Measurements from ENCODE around the gene AK4. TPM values are rescaled to one million over a fixed set of nuclear protein-coding genes. Genes with fewer than 3 reads are reported as not detected.
"Not testable (repeated sequence)": the region's sequence is repeated elsewhere in the genome, so short reads cannot be mapped to it uniquely, and the experiment has no call there.

The AK4 gene
- total RNA-seq, 1 experiment from 2014 or later = 5.5 TPM

- no peak for DNase-seq (ENCODE audit: low spot score)
- no peak overlapping the region for H3K27ac ChIP-seq (ENCODE audit: low read depth, low read length, poor library complexity, severe bottlenecking)
- intact Hi-C loops (cut with micrococcal nuclease; ENCODE audit: unreplicated experiment) = no loop called here
- ChIA-PET POLR2A (ENCODE audit: low non-redundant PET) (no interaction called here), CTCF (no interaction called here)
- no peak for TF ChIP-seq CTCF (conservative IDR thresholded peaks at IDR 0.05; ENCODE audit: low read depth, low read length)
- TF ChIP-seq EZH2 (IDR thresholded peaks at IDR 0.05; ENCODE audit: borderline replicate concordance, low read depth, low read length, poor library complexity, severe bottlenecking) = no peak
- H3K4me3 ChIP-seq (ENCODE audit: low read depth, low read length, poor library complexity, severe bottlenecking) = no peak overlapping the region
- no peaks in the 10 kb centered on the region for H3K4me1 ChIP-seq (ENCODE audit: insufficient read depth, low read length, poor library complexity, severe bottlenecking)
- H3K27me3 ChIP-seq (replicated peaks; ENCODE audit: insufficient read depth, low read depth, low read length, poor library complexity) = no peaks in the 10 kb centered on the region
- no peaks in the 10 kb centered on the region for H3K36me3 ChIP-seq (ENCODE audit: insufficient read depth, low read length, poor library complexity, severe bottlenecking)
- BruUV-seq (replicated peaks) = no TSS peak
- H3K9me3 ChIP-seq (ENCODE audit: low read depth, low read length, poor library complexity, severe bottlenecking) = no peaks in the 10 kb centered on the region
Observed at GRCh38 chr1:65159801-65160523, 12.0 kb downstream of the AK4 start.

GRCh38 chr1:65163201-65163805 lies 15.3 kb downstream of the AK4 start:
- ChIA-PET CTCF (no interaction called here), POLR2A (ENCODE audit: low non-redundant PET) (no interaction called here)
- intact Hi-C loops (cut with micrococcal nuclease; ENCODE audit: unreplicated experiment) = no loop called here
- no peaks in the 10 kb centered on the region for H3K36me3 ChIP-seq (ENCODE audit: insufficient read depth, low read length, poor library complexity, severe bottlenecking)
- H3K4me1 ChIP-seq (ENCODE audit: insufficient read depth, low read length, poor library complexity, severe bottlenecking) = no peaks in the 10 kb centered on the region
- H3K9me3 ChIP-seq (ENCODE audit: low read depth, low read length, poor library complexity, severe bottlenecking) = no peaks in the 10 kb centered on the region
- no peak for TF ChIP-seq EZH2 (IDR thresholded peaks at IDR 0.05; ENCODE audit: borderline replicate concordance, low read depth, low read length, poor library complexity, severe bottlenecking)
- TF ChIP-seq CTCF (conservative IDR thresholded peaks at IDR 0.05; ENCODE audit: low read depth, low read length) = no peak
- H3K4me3 ChIP-seq (ENCODE audit: low read depth, low read length, poor library complexity, severe bottlenecking) = no peak overlapping the region
- H3K27ac ChIP-seq (ENCODE audit: low read depth, low read length, poor library complexity, severe bottlenecking) = no peak overlapping the region
- no TSS peak for BruUV-seq (replicated peaks)
- H3K27me3 ChIP-seq (replicated peaks; ENCODE audit: insufficient read depth, low read depth, low read length, poor library complexity) = no peaks in the 10 kb centered on the region
- DNase-seq (ENCODE audit: low spot score) = no peak

- H3K4me1 ChIP-seq (ENCODE audit: insufficient read depth, low read length, poor library complexity, severe bottlenecking); H3K9me3 ChIP-seq (ENCODE audit: low read depth, low read length, poor library complexity, severe bottlenecking); BruUV-seq (replicated peaks); POLR2A ChIA-PET (ENCODE audit: low non-redundant PET); H3K36me3 ChIP-seq (ENCODE audit: insufficient read depth, low read length, poor library complexity, severe bottlenecking); H3K4me3 ChIP-seq (ENCODE audit: low read depth, low read length, poor library complexity, severe bottlenecking); H3K27me3 ChIP-seq (replicated peaks; ENCODE audit: insufficient read depth, low read depth, low read length, poor library complexity); CTCF ChIA-PET; DNase-seq (ENCODE audit: low spot score); H3K27ac ChIP-seq (ENCODE audit: low read depth, low read length, poor library complexity, severe bottlenecking); intact Hi-C loops (cut with micrococcal nuclease; ENCODE audit: unreplicated experiment): not testable (repeated sequence)
Observed at GRCh38 chr1:65164101-65164500, 16.1 kb downstream of the AK4 start.

- Histone ChIP-seq H3K27ac (ENCODE audit: low read depth, low read length, poor library complexity, severe bottlenecking) (no peak overlapping the region), H3K4me3 (ENCODE audit: low read depth, low read length, poor library complexity, severe bottlenecking) (no peak overlapping the region), H3K9me3 (ENCODE audit: low read depth, low read length, poor library complexity, severe bottlenecking) (no peaks in the 10 kb centered on the region), H3K27me3 (replicated peaks; ENCODE audit: insufficient read depth, low read depth, low read length, poor library complexity) (no peaks in the 10 kb centered on the region), H3K4me1 (ENCODE audit: insufficient read depth, low read length, poor library complexity, severe bottlenecking) (no peaks in the 10 kb centered on the region), H3K36me3 (ENCODE audit: insufficient read depth, low read length, poor library complexity, severe bottlenecking) (no peaks in the 10 kb centered on the region)
- intact Hi-C loops (cut with micrococcal nuclease; ENCODE audit: unreplicated experiment) = no loop called here
- DNase-seq (ENCODE audit: low spot score) = no peak
- TF ChIP-seq CTCF (conservative IDR thresholded peaks at IDR 0.05; ENCODE audit: low read depth, low read length) = no peak
- no peak for TF ChIP-seq EZH2 (IDR thresholded peaks at IDR 0.05; ENCODE audit: borderline replicate concordance, low read depth, low read length, poor library complexity, severe bottlenecking)
- POLR2A ChIA-PET (ENCODE audit: low non-redundant PET) = no interaction called here
- BruUV-seq (replicated peaks) = no TSS peak
- CTCF ChIA-PET = no interaction called here
Observed at GRCh38 chr1:65164633-65165032, 16.6 kb downstream of the AK4 start.
